GM19193 (cell line): Measurements from ENCODE around the gene CIRBP.

Experiments used
- POLR2A ChIP-seq: IDR thresholded peaks from 4 replicates; pipeline ENCODE4 v1.6.1; 2011; ENCODE audit not compliant: insufficient read depth, insufficient read length; ENCODE audit errors: extremely low read depth

The CIRBP gene

GRCh38 chr19:1264801-1265614 lies 4.1 kb upstream of the CIRBP start:
- no peak for TF ChIP-seq POLR2A

GRCh38 chr19:1265615-1266128 lies 3.5 kb upstream of the CIRBP start:
- TF ChIP-seq POLR2A, result no peak

GRCh38 chr19:1266129-1266915 lies 2.8 kb upstream of the CIRBP start:
- TF ChIP-seq POLR2A, result no peak

GRCh38 chr19:1266916-1267476 lies 2.1 kb upstream of the CIRBP start:
- TF ChIP-seq POLR2A, result no peak

- no peak for TF ChIP-seq POLR2A
Measured at GRCh38 chr19:1267477-1268225, 1.5 kb upstream of the CIRBP start.

- no peak for TF ChIP-seq POLR2A
Measured at GRCh38 chr19:1268226-1269064, 687 bp upstream of the CIRBP start.

- peak; percentile 62 for TF ChIP-seq POLR2A
Measured at GRCh38 chr19:1269478-1270212, 513 bp downstream of the CIRBP start.

- TF ChIP-seq POLR2A, result no peak
Measured at GRCh38 chr19:1270213-1270853, 1.2 kb downstream of the CIRBP start.

GRCh38 chr19:1270854-1271527 lies 1.9 kb downstream of the CIRBP start:
- TF ChIP-seq POLR2A, result no peak

GRCh38 chr19:1271528-1272422 lies 2.6 kb downstream of the CIRBP start:
- TF ChIP-seq POLR2A, result peak; percentile 24
